Heart left ventricle (tissue), 16 donors: ENCODE results near the gene CLK3. TPM values are rescaled to one million over a fixed set of nuclear protein-coding genes. Genes with fewer than 3 reads are reported as not detected.

ENCODE experiments used
- ATAC-seq, 4 donors: fragments of 200-7000 bp; cut with Tn5 transposase; one replicate each; pipeline ENCODE4 v1.9.1; 2020 to 2022; ENCODE audit warnings: moderate library complexity in 4 of 4, mild to moderate bottlenecking in 3 of 4, moderate number of reproducible peaks in 1 of 4
- DNase-seq, 5 donors: peaks; one replicate each; pipeline ENCODE4 v3.0.0-alpha.2; 2020
- H3K27ac ChIP-seq, 12 donors: fragments of 200-600 bp; sonication (generic) in 4 of 12; one replicate each; pipeline versions ENCODE4 v1.5.0 to v1.8.0; 2016 to 2022; ENCODE audit warnings: mild to moderate bottlenecking in 2 of 12
- H3K27me3 ChIP-seq, 9 donors: fragments of 200-600 bp; sonication (generic) in 2 of 9; one replicate each; pipeline versions ENCODE4 v1.5.1 to v1.8.0; 2016 to 2022; ENCODE audit warnings: mild to moderate bottlenecking in 3 of 9
- H3K36me3 ChIP-seq, 9 donors: fragments of 200-600 bp; sonication (generic) in 2 of 9; one replicate each; pipeline versions ENCODE4 v1.5.0 to v1.8.0; 2018 to 2022; ENCODE audit warnings: mild to moderate bottlenecking in 2 of 9
- H3K4me1 ChIP-seq, 12 donors: fragments of 200-600 bp; sonication (generic) in 4 of 12; one replicate each; pipeline versions ENCODE4 v1.5.0 to v1.8.0; 2016 to 2022; ENCODE audit warnings: mild to moderate bottlenecking in 3 of 12
- H3K4me3 ChIP-seq, 12 donors: fragments of 200-600 bp; sonication (generic) in 4 of 12; one replicate each; pipeline versions ENCODE4 v1.5.0 to v1.8.0; 2017 to 2022; ENCODE audit warnings: mild to moderate bottlenecking in 9 of 12, moderate library complexity in 4 of 12
- H3K9me3 ChIP-seq, 12 donors: fragments of 200-600 bp; sonication (generic) in 4 of 12; one replicate each; pipeline versions ENCODE4 v1.5.0 to v1.8.0; 2016 to 2022; ENCODE audit warnings: mild to moderate bottlenecking in 1 of 12
- CTCF ChIP-seq, 12 donors: fragments of 200-600 bp; sonication (generic) in 4 of 12; IDR thresholded peaks; one replicate each; pipeline versions ENCODE4 v1.5.0 to v1.8.0; 2018 to 2022; ENCODE audit warnings: antibody characterized with exemption in 12 of 12, mild to moderate bottlenecking in 5 of 12
- POLR2A ChIP-seq, 2 donors: fragments of 450-650 bp; IDR thresholded peaks; one replicate each; pipeline ENCODE4 v1.6.1; 2017; ENCODE audit warnings: antibody characterized with exemption in 2 of 2, mild to moderate bottlenecking in 2 of 2, moderate library complexity in 2 of 2
- WGBS, 4 donors: extraction: QIAGEN DNeasy Blood & Tissue Kit in 2 of 4; methylation state at CpG; one replicate each; pipeline versions ENCODE4 v1.1.5 to v1.1.7; 2013 to 2018; 5-methylcytosine and 5-hydroxymethylcytosine counted together
- intact Hi-C, 10 donors: fragments of 100-400 bp; cut with DNase I; formaldehyde crosslinking; loops; one replicate each; pipeline versions ENCODE4 v1.11.1 to v1.14.2; 2022
- polyA plus RNA-seq, 2 donors: library from polyadenylated mRNA; stranded (reverse); fragments of 200-250 nt; gene quantifications; one replicate each; pipeline ENCODE4 v1.2.3, GENCODE V29; 2013
- total RNA-seq, 9 donors: library from RNA; depleted of rRNA in 2 of 9; stranded (reverse); fragments of >200 nt in 2 of 9; fragmentation: NEBNext Ultra II Directional in 3 of 9; extraction: Animal tissue kit (Norgen Biotek cat#: 25700) in 3 of 9; gene quantifications; one replicate each; pipeline versions ENCODE4 v1.1.0 to v1.2.4, GENCODE V29; 2016 to 2023
- donor health status: ischemic (EF 13 %, LVEDD 7.1; RV severe dilation, severe dysfunction).
- donor health status: healthy with polysubstance abuse.
- donor health status: DM: no; HTN: yes; CAD: no.
- donor health status: DM: no; HTN: no; CAD: no.
- donor health status: ischemic (EF 25% LVEDD 6.9; RV normal size, moderate dysfunction).
- donor health status: ischemic (EF 25% LVEDD 5.7; RV mildly dilated, moderate dysfunction).
- donor health status: healthy.
- donor health status: DM: yes; HTN: yes; CAD: no.
- donor health status: ischemic (EF 35%, LVEDD 5.7; RV mildly dilated, moderate dysfunction).
- donor health status: nonischemic (EF 11% LVEDD 7.7; RV severe dilation, severe dysfunction).
- donor health status: DM: yes; HTN: yes; CAD: no.
- donor health status: PGD.
- donor health status: ischemic (EF 29% LVEDD 5.4; RV normal size, mild dysfunction).
- donor health status: nonischemic (EF 23%, LVEDD 6.1; RV moderate dilation, normal function).

Gene CLK3
- total and polyA plus RNA-seq, 11 donors: 31.0 to 75.9 (median 48.5) TPM

- intact Hi-C loops: loop anchor here in 1 of 10 donors (5.0 kb wide), 1 partner anchor 247 kb away; no protein-coding TSS in a partner anchor
- no peak for ATAC-seq
- H3K36me3 ChIP-seq: peaks cover 12 to 100% (median 100%) of the 10 kb centered on the region in 9 donors
- H3K27ac ChIP-seq: no peak overlapping the region
- H3K4me1 ChIP-seq: peaks cover 0 to 28% (median 14%) of the 10 kb centered on the region in 12 donors
- no peaks in the 10 kb centered on the region for H3K9me3 ChIP-seq
- no peaks in the 10 kb centered on the region for H3K27me3 ChIP-seq
- DNase-seq: no peak
- WGBS, 4 donors: 71 to 83% (median 78%) methylated on average over 6 to 7 of the region's 7 CpGs
- no peak overlapping the region for H3K4me3 ChIP-seq
- TF ChIP-seq CTCF (IDR thresholded peaks at IDR 0.05) (no peak), POLR2A (IDR thresholded peaks at IDR 0.05) (no peak)
These were observed 8.5 kb downstream of the CLK3 start for GRCh38 chr15:74624020-74624602.

- intact Hi-C loops: no loop called here
These were observed 10.1 kb downstream of the CLK3 start for GRCh38 chr15:74625693-74626092.

GRCh38 chr15:74626336-74626735 lies 10.7 kb downstream of the CLK3 start:
- no peak for ATAC-seq
- Histone ChIP-seq H3K27ac (no peak overlapping the region), H3K9me3 (no peaks in the 10 kb centered on the region), H3K4me1 (peaks cover 0 to 15% (median 1%) of the 10 kb centered on the region in 12 donors), H3K27me3 (no peaks in the 10 kb centered on the region), H3K4me3 (no peak overlapping the region), H3K36me3 (peaks cover 11 to 100% (median 100%) of the 10 kb centered on the region in 9 donors)
- intact Hi-C loops: no loop called here
- WGBS, 4 donors: 93 to 94% (median 93%) methylated on average over 7 of the region's 7 CpGs
- no peak for TF ChIP-seq POLR2A (IDR thresholded peaks at IDR 0.05)
- no peak for TF ChIP-seq CTCF (IDR thresholded peaks at IDR 0.05)
- DNase-seq: no peak

More at GRCh38 chr15:74625693-74626092, 10.1 kb downstream of the CLK3 start:
- Histone ChIP-seq H3K9me3 (no peaks in the 10 kb centered on the region), H3K4me1 (peaks cover 0 to 21% (median 8%) of the 10 kb centered on the region in 12 donors), H3K27ac (no peak overlapping the region), H3K4me3 (no peak overlapping the region), H3K36me3 (peaks cover 12 to 100% (median 100%) of the 10 kb centered on the region in 9 donors), H3K27me3 (no peaks in the 10 kb centered on the region)
- TF ChIP-seq POLR2A (IDR thresholded peaks at IDR 0.05) (no peak), CTCF (IDR thresholded peaks at IDR 0.05) (no peak)
- ATAC-seq (no peak), DNase-seq (peak in 1 of 5 donors; percentile 20)
- 80 to 87% (median 82%) methylated on average over 5 to 6 of the region's 6 CpGs for WGBS, 4 donors

- peaks cover 11 to 100% (median 99%) of the 10 kb centered on the region in 9 donors for H3K36me3 ChIP-seq
- no peaks in the 10 kb centered on the region for H3K9me3 ChIP-seq
- no peak overlapping the region for H3K27ac ChIP-seq
- H3K4me1 ChIP-seq: peaks cover 0 to 10% (median 0%) of the 10 kb centered on the region in 12 donors
- H3K4me3 ChIP-seq: no peak overlapping the region
- TF ChIP-seq POLR2A (IDR thresholded peaks at IDR 0.05) (no peak), CTCF (IDR thresholded peaks at IDR 0.05) (no peak)
- intact Hi-C loops: no loop called here
- no peak for DNase-seq
- WGBS, 4 donors: 84 to 89% (median 86%) methylated on average over 10 of the region's 10 CpGs
- no peaks in the 10 kb centered on the region for H3K27me3 ChIP-seq
- ATAC-seq: no peak
These were observed 11.4 kb downstream of the CLK3 start for GRCh38 chr15:74626752-74627692.
